Measurements from ENCODE around the gene GAGE12E. TPM values are rescaled to one million over a fixed set of nuclear protein-coding genes. Genes with fewer than 3 reads are reported as not detected.

GAGE12E gene
- total RNA-seq, 2 donors from 2014 or later, result not detected

Other genes with a start within 250 kb of the GAGE12E start
- not detected for gene GAGE10, start 247.6 kb upstream of the GAGE12E start, total RNA-seq
- gene GAGE12J, start 229.3 kb upstream of the GAGE12E start, total RNA-seq, result not detected
- gene GAGE13, start 219.7 kb upstream of the GAGE12E start, total RNA-seq, result not detected
- gene GAGE12C, start 19.1 kb upstream of the GAGE12E start, total RNA-seq, result not detected
- not detected for gene GAGE12D, start 9.6 kb upstream of the GAGE12E start, total RNA-seq
- gene GAGE12F, start 9.6 kb downstream of the GAGE12E start, total RNA-seq, result not detected
- gene GAGE12G, start 19.1 kb downstream of the GAGE12E start, total RNA-seq, result not detected
- gene GAGE12H, start 28.7 kb downstream of the GAGE12E start, total RNA-seq, result not detected
- gene GAGE2A, start 38.2 kb downstream of the GAGE12E start, total RNA-seq, result not detected
- not detected for gene GAGE1, start 47.7 kb downstream of the GAGE12E start, total RNA-seq
- not detected for gene PAGE1, start 144.7 kb downstream of the GAGE12E start, total RNA-seq

Data from T-helper 17 cell (primary cell).